HPDE6-E6E7 (cell line): ENCODE data around the gene HTR1B.

Experiments
- DNase-seq: peaks from one replicate; pipeline ENCODE4 v3.0.0; 2011; ENCODE audit warnings: missing footprints; ENCODE audit errors: extremely low spot score

Gene HTR1B

GRCh38 chr6:77456531-77457248 is 6.6 kb downstream of the HTR1B start:
- peak; percentile 60 for DNase-seq

- DNase-seq, result no peak
Measured at GRCh38 chr6:77455271-77455670, 8.0 kb downstream of the HTR1B start.

GRCh38 chr6:77454386-77454785 is 8.9 kb downstream of the HTR1B start:
- DNase-seq, result no peak

- no peak for DNase-seq
Measured at GRCh38 chr6:77451466-77451865, 11.8 kb downstream of the HTR1B start.

GRCh38 chr6:77450924-77451323 is 12.4 kb downstream of the HTR1B start:
- no peak for DNase-seq

GRCh38 chr6:77448546-77448945 is 14.7 kb downstream of the HTR1B start:
- no peak for DNase-seq

- DNase-seq, result no peak
Measured at GRCh38 chr6:77447254-77447653, 16.0 kb downstream of the HTR1B start.

GRCh38 chr6:77446249-77446648 is 17.0 kb downstream of the HTR1B start:
- no peak for DNase-seq

- DNase-seq, result no peak
Measured at GRCh38 chr6:77445214-77445613, 18.1 kb downstream of the HTR1B start.

GRCh38 chr6:77440206-77440976 is 22.9 kb downstream of the HTR1B start:
- DNase-seq, result no peak

GRCh38 chr6:77433888-77434287 is 29.4 kb downstream of the HTR1B start:
- DNase-seq, result no peak

GRCh38 chr6:77430504-77430903 is 32.8 kb downstream of the HTR1B start:
- DNase-seq, result no peak

- DNase-seq, result no peak
Measured at GRCh38 chr6:77425671-77426070, 37.6 kb downstream of the HTR1B start.

GRCh38 chr6:77425216-77425615 is 38.1 kb downstream of the HTR1B start:
- no peak for DNase-seq

- no peak for DNase-seq
Measured at GRCh38 chr6:77424761-77425160, 38.5 kb downstream of the HTR1B start.

- DNase-seq, result no peak
Measured at GRCh38 chr6:77416839-77417238, 46.5 kb downstream of the HTR1B start.

GRCh38 chr6:77415706-77416105 is 47.6 kb downstream of the HTR1B start:
- DNase-seq, result no peak
